Cardiac muscle cell (in vitro differentiated cells and primary cell): Measurements from ENCODE around the gene RAB3C. TPM values are rescaled to one million over a fixed set of nuclear protein-coding genes. Genes with fewer than 3 reads are reported as not detected.

ENCODE experiments used
- DNase-seq, 2 donors: peaks; one replicate each; pipeline versions ENCODE4 v3.0.0 to v3.0.0-alpha.2; 2010 to 2017; ENCODE audit warnings: low read depth in 1 of 2, low spot score in 1 of 2
- H3K27ac ChIP-seq: fragments of 200-600 bp; sonication (generic); 2 replicates; pipeline ENCODE4 v1.5.1; 2016
- H3K27me3 ChIP-seq: fragments of 200-600 bp; sonication (generic); 2 replicates; pipeline ENCODE4 v1.6.0; 2016; ENCODE audit warnings: control low read depth
- H3K36me3 ChIP-seq: fragments of 200-600 bp; sonication (generic); 2 replicates; pipeline ENCODE4 v1.5.1; 2016; ENCODE audit warnings: control low read depth
- H3K4me1 ChIP-seq: fragments of 200-600 bp; sonication (generic); 2 replicates; pipeline ENCODE4 v1.8.1; 2017; ENCODE audit warnings: low read depth, mild to moderate bottlenecking, mixed run types
- H3K4me3 ChIP-seq: fragments of 200-600 bp; sonication (generic); 2 replicates; pipeline ENCODE4 v1.5.1; 2016; ENCODE audit warnings: mild to moderate bottlenecking
- H3K9me3 ChIP-seq: fragments of 200-600 bp; sonication (generic); 2 replicates; pipeline ENCODE4 v1.5.1; 2017; ENCODE audit warnings: low read depth, mild to moderate bottlenecking, control low read depth
- polyA plus RNA-seq: library from polyadenylated mRNA; unstranded; fragments of >200 nt; fragmentation: Nextera tagmentation; extraction: Ambion mirVana; gene quantifications from 2 replicates; pipeline ENCODE4 v1.2.1, GENCODE V29; 2016
- total RNA-seq: library from RNA; depleted of rRNA; stranded (reverse); fragments of >200 nt; gene quantifications from 2 replicates; pipeline ENCODE4 v1.2.3, GENCODE V29; 2016
- TF ChIP-seq, protein P1 (sequence below): IDR thresholded peaks from 2 replicates; pipeline ENCODE4 v1.5.1; 2012; ENCODE audit warnings: low read depth, mild to moderate bottlenecking, low read length

The RAB3C gene
- total and polyA plus RNA-seq, 2 experiments from 2014 or later, result 0.69 to 1.1 TPM

DNA sequence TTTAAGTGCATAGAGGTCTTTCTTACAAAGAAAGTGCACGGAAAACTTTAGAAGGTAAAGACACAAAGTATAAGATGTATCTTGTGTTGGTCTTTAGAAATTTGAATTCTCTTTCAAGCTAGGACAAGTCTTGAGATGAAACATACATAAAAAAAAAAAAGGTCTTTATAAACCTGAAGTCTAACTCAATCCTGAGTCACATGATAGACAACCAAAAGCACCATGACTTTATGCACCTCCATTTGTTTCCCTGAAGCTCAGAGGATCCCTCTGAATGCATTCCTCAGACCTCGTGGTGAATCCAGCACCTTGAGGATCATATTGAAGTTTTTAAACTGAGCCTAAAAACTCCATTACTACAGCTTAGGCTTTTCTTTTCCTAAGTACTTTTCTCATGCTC, 91.8 kb downstream of the RAB3C start:
- no peak for DNase-seq
- TF ChIP-seq, protein P1, sequence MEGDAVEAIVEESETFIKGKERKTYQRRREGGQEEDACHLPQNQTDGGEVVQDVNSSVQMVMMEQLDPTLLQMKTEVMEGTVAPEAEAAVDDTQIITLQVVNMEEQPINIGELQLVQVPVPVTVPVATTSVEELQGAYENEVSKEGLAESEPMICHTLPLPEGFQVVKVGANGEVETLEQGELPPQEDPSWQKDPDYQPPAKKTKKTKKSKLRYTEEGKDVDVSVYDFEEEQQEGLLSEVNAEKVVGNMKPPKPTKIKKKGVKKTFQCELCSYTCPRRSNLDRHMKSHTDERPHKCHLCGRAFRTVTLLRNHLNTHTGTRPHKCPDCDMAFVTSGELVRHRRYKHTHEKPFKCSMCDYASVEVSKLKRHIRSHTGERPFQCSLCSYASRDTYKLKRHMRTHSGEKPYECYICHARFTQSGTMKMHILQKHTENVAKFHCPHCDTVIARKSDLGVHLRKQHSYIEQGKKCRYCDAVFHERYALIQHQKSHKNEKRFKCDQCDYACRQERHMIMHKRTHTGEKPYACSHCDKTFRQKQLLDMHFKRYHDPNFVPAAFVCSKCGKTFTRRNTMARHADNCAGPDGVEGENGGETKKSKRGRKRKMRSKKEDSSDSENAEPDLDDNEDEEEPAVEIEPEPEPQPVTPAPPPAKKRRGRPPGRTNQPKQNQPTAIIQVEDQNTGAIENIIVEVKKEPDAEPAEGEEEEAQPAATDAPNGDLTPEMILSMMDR, result no peak
- H3K4me1 ChIP-seq, result no peaks in the 10 kb centered on the region

DNA sequence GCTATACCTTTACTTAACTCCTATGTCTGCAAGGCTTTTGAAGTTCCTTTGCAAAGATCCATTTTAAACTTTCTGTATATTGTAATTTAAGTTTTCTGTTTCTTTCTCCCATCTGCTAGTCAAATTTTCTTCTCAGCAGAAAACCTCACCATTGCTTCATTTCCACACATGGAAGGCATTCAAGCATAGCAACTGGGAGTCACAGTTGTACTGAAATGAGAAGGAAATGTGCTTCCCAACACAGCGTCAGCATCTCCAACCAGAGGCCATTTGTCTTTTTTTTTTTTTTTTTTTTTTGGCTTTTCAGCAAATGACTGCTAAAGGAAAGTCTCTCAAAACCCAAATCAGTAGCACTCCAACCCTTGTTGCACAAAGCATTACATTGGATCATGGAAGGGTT, 92.5 kb downstream of the RAB3C start:
- H3K27ac ChIP-seq, result no peak overlapping the region
- H3K27me3 ChIP-seq, result no peaks in the 10 kb centered on the region
- no peak for DNase-seq
- no peaks in the 10 kb centered on the region for H3K36me3 ChIP-seq
- H3K4me3 ChIP-seq, result no peak overlapping the region
- H3K9me3 ChIP-seq, result no peaks in the 10 kb centered on the region
- TF ChIP-seq, protein P1, result no peak
- no peaks in the 10 kb centered on the region for H3K4me1 ChIP-seq

More for the DNA sequence above, 91.8 kb downstream of the RAB3C start:
- Histone ChIP-seq H3K27ac (no peak overlapping the region), H3K9me3 (no peaks in the 10 kb centered on the region), H3K36me3 (no peaks in the 10 kb centered on the region), H3K27me3 (no peaks in the 10 kb centered on the region), H3K4me3 (no peak overlapping the region)

DNA sequence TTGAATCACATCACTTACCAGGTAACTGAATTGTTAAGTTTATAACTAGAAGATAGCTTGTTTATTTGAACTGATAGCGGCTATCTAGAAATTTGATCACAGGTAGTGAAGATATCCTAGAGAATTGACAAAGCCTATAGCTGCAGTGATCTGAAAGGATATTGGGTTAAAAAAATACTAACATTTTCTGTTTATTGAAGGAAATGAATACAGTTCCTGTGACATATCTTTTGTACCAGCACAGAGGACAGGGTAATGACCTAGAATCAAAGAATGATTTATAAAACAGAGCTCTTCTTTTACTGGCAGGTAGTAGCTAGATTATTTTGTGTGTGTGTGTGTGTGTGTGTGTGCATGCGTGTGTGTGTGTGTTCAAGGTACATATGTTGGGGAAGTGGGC, 94.8 kb downstream of the RAB3C start:
- H3K4me3 ChIP-seq, result no peak overlapping the region
- no peaks in the 10 kb centered on the region for H3K4me1 ChIP-seq
- no peak overlapping the region for H3K27ac ChIP-seq
- no peaks in the 10 kb centered on the region for H3K36me3 ChIP-seq
- no peaks in the 10 kb centered on the region for H3K27me3 ChIP-seq
- H3K9me3 ChIP-seq, result no peaks in the 10 kb centered on the region
- DNase-seq, result no peak
- TF ChIP-seq, protein P1, result no peak

DNA sequence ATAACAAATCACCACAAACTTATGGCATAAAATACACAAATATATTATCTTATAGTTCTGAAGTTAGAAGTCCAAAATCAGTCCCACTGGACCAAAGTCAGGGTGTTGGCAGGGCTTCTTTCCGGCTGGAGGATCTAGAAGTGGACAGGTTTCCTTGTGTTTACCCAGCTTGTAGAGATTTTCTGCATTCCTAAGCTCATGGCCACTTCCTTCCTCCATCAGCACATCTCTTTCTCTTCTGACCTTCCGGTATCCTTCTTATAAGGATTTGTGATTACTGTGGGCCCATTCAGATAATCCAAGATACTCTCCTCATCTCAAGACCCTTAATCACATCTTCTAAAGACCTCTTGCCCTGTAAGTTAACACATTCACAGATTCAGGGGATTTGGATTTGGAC, 97.6 kb downstream of the RAB3C start:
- Histone ChIP-seq H3K9me3 (no peaks in the 10 kb centered on the region), H3K27me3 (no peaks in the 10 kb centered on the region), H3K27ac (no peak overlapping the region), H3K4me1 (no peaks in the 10 kb centered on the region), H3K4me3 (no peak overlapping the region), H3K36me3 (no peaks in the 10 kb centered on the region)
- no peak for DNase-seq
- TF ChIP-seq, protein P1, result no peak

DNA sequence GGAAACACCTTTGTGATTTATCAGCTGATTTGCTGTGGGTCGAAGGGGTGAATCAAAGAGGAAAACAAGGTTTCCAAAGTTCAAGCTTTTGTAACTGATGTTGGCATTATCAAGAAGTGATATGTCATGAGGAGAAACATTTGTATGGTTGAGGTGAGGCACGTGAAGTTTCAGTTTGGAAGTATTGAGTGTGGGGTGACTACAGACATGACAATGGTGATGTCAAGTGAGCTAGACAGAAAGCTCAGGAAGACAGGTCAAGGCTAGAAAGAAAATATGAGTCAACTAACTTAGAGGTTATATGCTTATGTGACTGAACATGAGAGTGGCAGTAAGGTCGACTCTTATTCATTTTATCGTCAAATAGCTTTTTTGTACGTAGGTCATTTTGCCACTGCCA, 99.1 kb downstream of the RAB3C start:
- Histone ChIP-seq H3K27ac (no peak overlapping the region), H3K4me1 (no peaks in the 10 kb centered on the region), H3K9me3 (no peaks in the 10 kb centered on the region), H3K27me3 (no peaks in the 10 kb centered on the region), H3K4me3 (no peak overlapping the region), H3K36me3 (no peaks in the 10 kb centered on the region)
- TF ChIP-seq, protein P1, result no peak
- DNase-seq, result no peak

DNA sequence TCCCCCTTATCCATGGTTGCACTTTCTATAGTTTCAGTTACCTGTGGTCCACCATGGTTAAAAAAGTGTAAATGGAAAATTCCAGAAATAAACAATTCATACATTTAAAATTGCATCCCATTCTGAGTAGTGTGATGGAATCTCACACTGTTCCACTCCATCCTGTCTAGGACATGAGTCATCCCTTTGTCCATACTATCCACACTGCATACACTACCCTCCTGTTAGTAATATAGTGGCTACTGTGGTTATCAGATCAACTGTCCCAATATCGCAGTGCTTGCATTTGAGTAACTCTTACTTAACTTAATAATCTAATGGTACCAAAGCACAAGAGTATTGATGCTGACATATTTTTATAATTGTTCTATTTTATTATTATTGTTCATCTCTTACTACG, 100.7 kb downstream of the RAB3C start:
- Histone ChIP-seq H3K9me3 (no peaks in the 10 kb centered on the region), H3K27ac (no peak overlapping the region), H3K4me3 (no peak overlapping the region), H3K36me3 (no peaks in the 10 kb centered on the region), H3K4me1 (no peaks in the 10 kb centered on the region), H3K27me3 (no peaks in the 10 kb centered on the region)
- TF ChIP-seq, protein P1, result no peak
- DNase-seq, result no peak
